OCI-LY7 (cell line): Measurements from ENCODE around the gene DENND4B. TPM values are rescaled to one million over a fixed set of nuclear protein-coding genes. Genes with fewer than 3 reads are reported as not detected.

Source experiments
- BruUV-seq: library from RNA; stranded (reverse); fragments of 400-500 nt; replicated peaks from 2 replicates; lab custom pipeline; 2021; lab: Mats Ljungman, UMichigan
- CTCF ChIA-PET: fragments of 300-600 bp; sonication (Branson Sonifier 250); formaldehyde crosslinking; loops from one replicate; lab custom pipeline; 2022; ENCODE audit warnings: antibody characterized with exemption; ENCODE audit not compliant: unreplicated experiment; lab: Charles Lee
- POLR2A ChIA-PET: fragments of 300-600 bp; sonication (Branson Sonifier 250); formaldehyde crosslinking; loops from one replicate; lab custom pipeline; 2022; ENCODE audit warnings: antibody characterized with exemption; lab: Charles Lee
- DNase-seq: peaks from one replicate; pipeline ENCODE4 v3.0.0-alpha.2; 2015; ENCODE audit warnings: low spot score
- H2AFZ ChIP-seq: fragments of 200-600 bp; sonication (generic), shearing (Covaris generic); 2 replicates; pipeline ENCODE4 v1.6.1; 2014; ENCODE audit warnings: mild to moderate bottlenecking, antibody characterized with exemption, low read length, moderate library complexity
- H3K27ac ChIP-seq: fragments of 200-600 bp; sonication (generic); 2 replicates; pipeline ENCODE4 v1.5.1; 2014; ENCODE audit warnings: mixed run types, low read depth, mild to moderate bottlenecking, moderate library complexity, low read length, inconsistent platforms; ENCODE audit not compliant: poor library complexity, severe bottlenecking
- H3K36me3 ChIP-seq: fragments of 200-600 bp; sonication (generic); 2 replicates; pipeline ENCODE4 v1.6.1; 2014; ENCODE audit warnings: mild to moderate bottlenecking, antibody characterized with exemption, low read length, moderate library complexity, mixed read lengths; ENCODE audit not compliant: insufficient read depth
- H3K4me1 ChIP-seq: fragments of 200-600 bp; sonication (generic); 2 replicates; pipeline ENCODE4 v1.5.1; 2014; ENCODE audit warnings: mild to moderate bottlenecking, low read length; ENCODE audit not compliant: insufficient read depth, poor library complexity, severe bottlenecking
- H3K4me2 ChIP-seq: fragments of 200-600 bp; sonication (generic); 2 replicates; pipeline ENCODE4 v1.6.1; 2014; ENCODE audit warnings: mild to moderate bottlenecking, low read length
- H3K4me3 ChIP-seq: fragments of 200-600 bp; sonication (generic); 2 replicates; pipeline ENCODE4 v1.5.1; 2014; ENCODE audit warnings: mild to moderate bottlenecking, low read depth, low read length; ENCODE audit not compliant: poor library complexity, severe bottlenecking
- H3K79me2 ChIP-seq: fragments of 200-600 bp; sonication (generic); 2 replicates; pipeline ENCODE4 v1.6.1; 2016; ENCODE audit warnings: low read depth, mild to moderate bottlenecking, low read length, moderate library complexity, mixed read lengths; ENCODE audit not compliant: insufficient read depth
- H3K9me2 ChIP-seq: fragments of 200-600 bp; sonication (generic); 2 replicates; pipeline ENCODE4 v1.6.1; 2016; ENCODE audit warnings: mild to moderate bottlenecking, low read length, mixed read lengths; ENCODE audit not compliant: insufficient read depth
- H3K9me3 ChIP-seq: fragments of 200-600 bp; sonication (generic); 2 replicates; pipeline ENCODE4 v1.6.1; 2014; ENCODE audit warnings: mild to moderate bottlenecking, mixed run types, low read length, mixed read lengths
- H4K20me1 ChIP-seq: fragments of 200-600 bp; sonication (generic); 2 replicates; pipeline ENCODE4 v1.6.1; 2014; ENCODE audit warnings: mild to moderate bottlenecking, antibody characterized with exemption, low read length, moderate library complexity, mixed read lengths; ENCODE audit not compliant: insufficient read depth
- CTCF ChIP-seq: fragments of 200-600 bp; sonication (generic); conservative IDR thresholded peaks from 2 replicates; pipeline ENCODE4 v1.5.1; 2014; ENCODE audit warnings: mild to moderate bottlenecking, antibody characterized with exemption, low read length, moderate library complexity, mixed read lengths
- EZH2phosphoT487 ChIP-seq: fragments of 200-600 bp; sonication (generic); IDR thresholded peaks from 2 replicates; pipeline ENCODE4 v1.6.1; 2018; ENCODE audit warnings: low read depth, borderline replicate concordance, mild to moderate bottlenecking, mixed run types, antibody characterized with exemption, low read length, moderate library complexity, mixed read lengths
- intact Hi-C: fragments of 100-400 bp; cut with micrococcal nuclease; formaldehyde crosslinking; loops from one replicate; pipeline ENCODE4 v1.10.0; 2022; ENCODE audit not compliant: unreplicated experiment
- total RNA-seq, 2 experiments: library from RNA; depleted of rRNA in 1 of 2; stranded (reverse); fragments of >200 nt in 1 of 2; shearing (Covaris generic) in 1 of 2; gene quantifications; 2 replicates each; pipeline ENCODE4 v1.2.3, GENCODE V29; 2014 to 2022

Gene DENND4B
- total RNA-seq, 2 experiments from 2014 or later: 50.5 to 164 TPM

GRCh38 chr1:153962088-153963029, 15.8 kb upstream of the DENND4B start:
- Histone ChIP-seq H4K20me1 (no peaks in the 10 kb centered on the region), H3K9me3 (no peaks in the 10 kb centered on the region), H3K9me2 (no peaks in the 10 kb centered on the region), H3K4me1 (peaks cover 42% of the 10 kb centered on the region), H3K27ac (peak overlapping the region; percentile 63), H3K4me2 (peak overlapping the region; percentile 99), H3K4me3 (peak overlapping the region; percentile 85), H3K79me2 (peaks cover 46% of the 10 kb centered on the region), H3K36me3 (peaks cover 20% of the 10 kb centered on the region), H2AFZ (peak overlapping the region; percentile 34; the same call in 1 of the 2 replicates)
- no peak for TF ChIP-seq EZH2phosphoT487
- peak; percentile 34; the same call in 1 of the 2 replicates for TF ChIP-seq CTCF
- BruUV-seq: no TSS peak
- no peak for DNase-seq
- intact Hi-C loops: loop anchor here (1.0 kb wide), 1 partner anchor 39 kb away; no protein-coding TSS in a partner anchor
- ChIA-PET POLR2A (interaction anchor here (1.1 to 2.6 kb wide), 7 partner anchors 12 to 41 kb away, joined by 3 to 24 read pairs (median 5); partner anchors contain the start of genes GATAD2B, JTB and RAB13), CTCF (no interaction called here)

- Histone ChIP-seq H3K36me3 (peaks cover 20% of the 10 kb centered on the region), H3K9me2 (no peaks in the 10 kb centered on the region), H4K20me1 (peaks cover 2% of the 10 kb centered on the region; the same call in 1 of the 2 replicates), H3K4me2 (peak overlapping the region; percentile 99), H2AFZ (no peak overlapping the region), H3K27ac (no peak overlapping the region), H3K79me2 (peaks cover 50% of the 10 kb centered on the region), H3K4me1 (peaks cover 49% of the 10 kb centered on the region), H3K4me3 (peak overlapping the region; percentile 85), H3K9me3 (no peaks in the 10 kb centered on the region)
- CTCF ChIA-PET: no interaction called here
- POLR2A ChIA-PET: no interaction called here
- no peak for DNase-seq
- no TSS peak for BruUV-seq
- TF ChIP-seq EZH2phosphoT487 (no peak), CTCF (no peak)
- intact Hi-C loops: no loop called here
Measured at GRCh38 chr1:153961421-153961820, 14.9 kb upstream of the DENND4B start.

- Histone ChIP-seq H3K36me3 (peaks cover 14% of the 10 kb centered on the region; the same call in 1 of the 2 replicates), H3K9me2 (no peaks in the 10 kb centered on the region), H4K20me1 (peaks cover 9% of the 10 kb centered on the region; the same call in 1 of the 2 replicates), H3K4me2 (no peak overlapping the region), H2AFZ (no peak overlapping the region), H3K9me3 (no peaks in the 10 kb centered on the region), H3K79me2 (peaks cover 51% of the 10 kb centered on the region), H3K4me3 (no peak overlapping the region), H3K4me1 (peaks cover 53% of the 10 kb centered on the region), H3K27ac (no peak overlapping the region)
- intact Hi-C loops: no loop called here
- no TSS peak for BruUV-seq
- ChIA-PET POLR2A (no interaction called here), CTCF (no interaction called here)
- TF ChIP-seq CTCF (no peak), EZH2phosphoT487 (no peak)
- DNase-seq: no peak
Measured at GRCh38 chr1:153960206-153960605, 13.7 kb upstream of the DENND4B start.
